Measurements from ENCODE around the gene ZBTB4. TPM values are rescaled to one million over a fixed set of nuclear protein-coding genes. Genes with fewer than 3 reads are reported as not detected.

ZBTB4 gene
- total RNA-seq, 1 donor from 2014 or later, result 25.1 TPM

- H3K4me3 Mint-ChIP-seq (ENCODE audit: unreplicated experiment), result no peak overlapping the region
- H3K9me3 Mint-ChIP-seq (ENCODE audit: unreplicated experiment), result peaks cover 6% of the 10 kb centered on the region
- peaks cover 5% of the 10 kb centered on the region for H3K4me1 Mint-ChIP-seq (ENCODE audit: low read depth, unreplicated experiment)
- peaks cover 7% of the 10 kb centered on the region for H3K27me3 Mint-ChIP-seq (ENCODE audit: unreplicated experiment)
- no peak for DNase-seq
- TF ChIP-seq, protein P1, sequence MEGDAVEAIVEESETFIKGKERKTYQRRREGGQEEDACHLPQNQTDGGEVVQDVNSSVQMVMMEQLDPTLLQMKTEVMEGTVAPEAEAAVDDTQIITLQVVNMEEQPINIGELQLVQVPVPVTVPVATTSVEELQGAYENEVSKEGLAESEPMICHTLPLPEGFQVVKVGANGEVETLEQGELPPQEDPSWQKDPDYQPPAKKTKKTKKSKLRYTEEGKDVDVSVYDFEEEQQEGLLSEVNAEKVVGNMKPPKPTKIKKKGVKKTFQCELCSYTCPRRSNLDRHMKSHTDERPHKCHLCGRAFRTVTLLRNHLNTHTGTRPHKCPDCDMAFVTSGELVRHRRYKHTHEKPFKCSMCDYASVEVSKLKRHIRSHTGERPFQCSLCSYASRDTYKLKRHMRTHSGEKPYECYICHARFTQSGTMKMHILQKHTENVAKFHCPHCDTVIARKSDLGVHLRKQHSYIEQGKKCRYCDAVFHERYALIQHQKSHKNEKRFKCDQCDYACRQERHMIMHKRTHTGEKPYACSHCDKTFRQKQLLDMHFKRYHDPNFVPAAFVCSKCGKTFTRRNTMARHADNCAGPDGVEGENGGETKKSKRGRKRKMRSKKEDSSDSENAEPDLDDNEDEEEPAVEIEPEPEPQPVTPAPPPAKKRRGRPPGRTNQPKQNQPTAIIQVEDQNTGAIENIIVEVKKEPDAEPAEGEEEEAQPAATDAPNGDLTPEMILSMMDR (IDR thresholded peaks at IDR 0.05; ENCODE audit: partially characterized antibody, unreplicated experiment), result no peak
- H3K36me3 Mint-ChIP-seq (ENCODE audit: unreplicated experiment), result peaks cover 4% of the 10 kb centered on the region
- H3K27ac Mint-ChIP-seq (ENCODE audit: unreplicated experiment), result no peak overlapping the region
Measured at GRCh38 chr17:7465597-7466275, 13.7 kb downstream of the ZBTB4 start.

- DNase-seq, result no peak
- peaks cover 4% of the 10 kb centered on the region for H3K36me3 Mint-ChIP-seq (ENCODE audit: unreplicated experiment)
- H3K27me3 Mint-ChIP-seq (ENCODE audit: unreplicated experiment), result peaks cover 7% of the 10 kb centered on the region
- peaks cover 5% of the 10 kb centered on the region for H3K4me1 Mint-ChIP-seq (ENCODE audit: low read depth, unreplicated experiment)
- H3K9me3 Mint-ChIP-seq (ENCODE audit: unreplicated experiment), result peaks cover 8% of the 10 kb centered on the region
- no peak overlapping the region for H3K27ac Mint-ChIP-seq (ENCODE audit: unreplicated experiment)
- TF ChIP-seq, protein P1 (IDR thresholded peaks at IDR 0.05; ENCODE audit: partially characterized antibody, unreplicated experiment), result no peak
- H3K4me3 Mint-ChIP-seq (ENCODE audit: unreplicated experiment), result no peak overlapping the region
Measured at GRCh38 chr17:7464081-7464480, 15.3 kb downstream of the ZBTB4 start.

DNA sequence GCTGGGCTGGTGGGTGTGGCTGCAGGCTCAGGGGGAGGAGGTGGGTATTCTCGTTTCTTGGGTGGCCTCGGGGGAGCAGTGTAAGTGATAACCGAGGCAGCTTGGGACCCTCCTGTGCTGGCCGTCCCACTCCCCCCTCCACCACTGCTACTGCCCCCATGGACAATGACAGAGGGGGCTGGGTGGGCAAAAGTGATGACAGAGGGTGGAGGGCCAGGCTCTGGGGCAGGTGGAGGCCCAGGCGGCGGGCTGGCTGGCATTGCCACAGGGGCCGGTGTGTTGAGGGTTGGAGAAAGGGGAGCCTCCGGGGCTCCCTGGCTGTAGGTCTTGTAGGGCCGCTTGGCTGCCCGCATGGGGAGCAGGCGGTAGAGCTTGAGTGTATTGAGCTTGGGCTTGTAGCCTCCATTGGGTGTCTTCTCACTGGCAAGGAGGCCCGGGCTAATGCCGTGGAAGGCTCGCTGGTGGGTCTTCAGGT is 16.0 kb downstream of the ZBTB4 start:
- TF ChIP-seq, protein P1 (IDR thresholded peaks at IDR 0.05; ENCODE audit: partially characterized antibody, unreplicated experiment), result no peak
- Mint-ChIP-seq H3K36me3 (ENCODE audit: unreplicated experiment) (peaks cover 4% of the 10 kb centered on the region), H3K4me1 (ENCODE audit: low read depth, unreplicated experiment) (peaks cover 5% of the 10 kb centered on the region), H3K9me3 (ENCODE audit: unreplicated experiment) (peaks cover 8% of the 10 kb centered on the region), H3K27ac (ENCODE audit: unreplicated experiment) (no peak overlapping the region), H3K27me3 (ENCODE audit: unreplicated experiment) (peaks cover 7% of the 10 kb centered on the region), H3K4me3 (ENCODE audit: unreplicated experiment) (no peak overlapping the region)
- no peak for DNase-seq

DNA sequence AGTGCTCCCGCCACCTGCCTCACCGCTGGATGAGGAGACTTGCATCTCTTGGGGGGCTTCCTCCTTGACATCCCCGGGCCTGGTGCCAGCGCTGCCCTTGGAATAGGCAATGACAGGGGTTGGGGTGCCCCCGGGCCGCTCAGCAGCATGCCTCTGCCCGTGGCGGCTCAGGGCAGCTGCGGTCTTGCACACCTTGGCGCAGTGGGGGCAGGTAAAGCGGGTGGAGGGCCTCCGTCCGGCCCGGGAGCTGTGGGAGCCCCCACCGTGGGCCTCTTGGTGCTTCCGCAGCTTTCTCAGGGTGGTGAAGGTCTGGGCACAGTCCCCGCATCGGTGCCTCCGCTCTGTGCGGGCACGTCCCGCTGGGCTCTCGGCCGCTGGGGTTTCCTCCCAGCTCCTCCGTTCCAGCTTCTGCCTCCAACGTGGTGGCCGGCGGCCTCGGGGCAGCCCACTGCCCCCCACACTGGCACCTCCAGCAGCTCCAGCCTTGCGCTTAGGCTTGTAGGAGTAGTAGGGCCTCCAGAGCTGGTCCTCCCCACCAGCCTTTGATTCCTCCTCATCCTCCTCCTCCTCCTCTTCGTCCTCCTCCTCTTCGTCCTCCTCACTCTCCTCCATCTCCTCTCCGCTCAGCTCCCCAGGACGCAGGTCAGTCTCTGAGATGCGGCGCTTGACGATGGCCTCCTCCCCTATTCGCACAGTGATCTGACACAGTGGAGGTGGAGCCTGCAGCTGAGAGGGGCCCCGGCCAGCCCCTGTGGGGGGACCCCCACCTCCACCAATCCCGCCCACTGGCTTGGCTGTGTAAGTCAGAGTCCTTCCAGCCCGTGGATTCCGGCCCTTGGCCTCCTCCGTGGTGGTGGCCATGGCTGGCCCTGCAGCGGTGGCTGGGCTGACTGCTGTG is 16.7 kb downstream of the ZBTB4 start:
- DNase-seq, result no peak
- TF ChIP-seq, protein P1 (IDR thresholded peaks at IDR 0.05; ENCODE audit: partially characterized antibody, unreplicated experiment), result no peak
- peaks cover 5% of the 10 kb centered on the region for H3K4me1 Mint-ChIP-seq (ENCODE audit: low read depth, unreplicated experiment)
- peaks cover 7% of the 10 kb centered on the region for H3K27me3 Mint-ChIP-seq (ENCODE audit: unreplicated experiment)
- peaks cover 4% of the 10 kb centered on the region for H3K36me3 Mint-ChIP-seq (ENCODE audit: unreplicated experiment)
- H3K9me3 Mint-ChIP-seq (ENCODE audit: unreplicated experiment), result peaks cover 8% of the 10 kb centered on the region
- H3K4me3 Mint-ChIP-seq (ENCODE audit: unreplicated experiment), result no peak overlapping the region
- no peak overlapping the region for H3K27ac Mint-ChIP-seq (ENCODE audit: unreplicated experiment)
